HUES64 (cell line): ENCODE results near the gene RPS10.
A peak's percentile ranks its signal among the peaks of the same experiment; 100 is the strongest.

Source experiments
- H3K27ac ChIP-seq: 2 replicates; pipeline ENCODE4 v1.7.0; 2013; ENCODE audit warnings: low read depth, low read length, inconsistent platforms
- H3K27me3 ChIP-seq: 2 replicates; pipeline ENCODE4 v1.6.1; 2013; ENCODE audit warnings: mild to moderate bottlenecking, low read length; ENCODE audit not compliant: insufficient read depth
- H3K36me3 ChIP-seq: 2 replicates; pipeline ENCODE4 v1.6.1; 2013; ENCODE audit warnings: mild to moderate bottlenecking, low read length; ENCODE audit not compliant: insufficient read depth
- H3K4me1 ChIP-seq: 2 replicates; pipeline ENCODE4 v1.6.1; 2013; ENCODE audit warnings: mild to moderate bottlenecking, low read length, moderate library complexity; ENCODE audit not compliant: insufficient read depth
- H3K4me3 ChIP-seq: 2 replicates; pipeline ENCODE4 v1.5.1; 2013; ENCODE audit warnings: mild to moderate bottlenecking, low read length, moderate library complexity
- H3K9ac ChIP-seq: 2 replicates; pipeline ENCODE4 v1.6.1; 2013; ENCODE audit warnings: mild to moderate bottlenecking, low read depth, low read length
- H3K9me3 ChIP-seq: 2 replicates; pipeline ENCODE4 v1.6.1; 2013; ENCODE audit warnings: low read depth, low read length; ENCODE audit not compliant: insufficient read depth
- WGBS: fragments of 150-250, 120-280 bp; methylation state at CpG from one replicate; pipeline ENCODE4 v1.1.7; 2013; ENCODE audit warnings: missing lambda C conversion rate; 5-methylcytosine and 5-hydroxymethylcytosine counted together

The RPS10 gene

DNA sequence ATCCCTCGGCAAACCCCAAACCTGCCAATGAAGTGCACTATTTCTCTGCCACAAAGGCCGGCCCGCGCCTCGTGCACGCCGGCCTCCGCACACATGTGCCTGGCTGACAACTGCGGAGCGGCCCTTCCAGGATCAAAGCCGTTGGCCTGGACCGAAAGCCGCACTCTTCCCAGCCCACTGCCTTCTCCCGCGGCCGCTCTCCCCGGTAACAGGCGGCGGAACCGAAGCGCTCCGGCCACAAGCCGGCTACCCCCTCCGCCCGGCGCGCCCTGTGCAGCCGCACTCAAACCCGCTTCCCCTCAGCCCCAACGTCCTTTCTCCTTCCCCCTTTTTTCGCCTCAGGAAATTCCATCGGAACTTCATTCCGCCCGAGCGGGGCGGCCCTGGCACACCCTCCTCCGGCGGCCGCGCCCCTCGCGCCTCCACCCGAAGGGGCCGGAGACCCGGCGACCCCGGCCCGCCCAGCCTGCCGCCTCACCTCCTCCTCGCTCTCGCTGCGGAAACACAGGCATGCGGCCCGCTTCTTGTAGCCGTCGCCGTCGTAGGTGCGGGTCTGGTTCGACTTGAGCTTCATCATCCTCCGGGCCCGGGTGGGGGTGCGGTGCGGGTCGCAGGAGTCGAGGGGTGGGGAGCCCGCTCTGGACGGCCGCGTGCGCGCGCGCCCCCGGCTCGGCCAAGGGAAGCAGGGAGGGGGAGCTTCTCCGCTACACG, 33.9 kb downstream of the RPS10 start:
- peak overlapping the region; percentile 63 for H3K27ac ChIP-seq
- H3K27me3 ChIP-seq, result no peaks in the 10 kb centered on the region
- H3K4me1 ChIP-seq, result peaks cover 11% of the 10 kb centered on the region; the same call in 1 of the 2 replicates
- H3K9me3 ChIP-seq, result peaks cover 11% of the 10 kb centered on the region
- H3K9ac ChIP-seq, result peak overlapping the region; percentile 81
- H3K4me3 ChIP-seq, result peak overlapping the region; percentile 74
- WGBS, result under 1% methylated on average over 78 of the region's 78 CpGs
- H3K36me3 ChIP-seq, result no peaks in the 10 kb centered on the region

DNA sequence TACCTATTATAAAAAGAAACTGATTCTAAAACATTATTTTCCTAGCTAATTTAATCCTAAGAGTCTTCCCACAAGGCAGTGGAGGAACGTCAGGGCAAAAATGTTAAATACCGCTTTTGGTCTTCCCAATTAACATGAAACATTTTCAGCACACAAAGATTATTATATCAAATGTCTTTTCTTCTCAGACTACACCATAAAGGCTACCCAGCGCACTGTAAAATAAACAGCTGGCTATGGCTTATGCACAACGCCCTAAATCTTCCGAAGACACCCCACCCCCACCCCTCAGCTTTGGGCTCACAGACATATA, 34.4 kb downstream of the RPS10 start:
- H3K9me3 ChIP-seq, result peaks cover 8% of the 10 kb centered on the region
- H3K27ac ChIP-seq, result peak overlapping the region; percentile 63; the same call in 1 of the 2 replicates
- no peaks in the 10 kb centered on the region for H3K36me3 ChIP-seq
- H3K27me3 ChIP-seq, result no peaks in the 10 kb centered on the region
- peaks cover 15% of the 10 kb centered on the region for H3K4me1 ChIP-seq
- H3K4me3 ChIP-seq, result peak overlapping the region; percentile 74
- 1% methylated on average over 5 of the region's 5 CpGs for WGBS
- H3K9ac ChIP-seq, result peak overlapping the region; percentile 81

GRCh38 chr6:34390531-34391472, 35.1 kb downstream of the RPS10 start:
- no peak overlapping the region for H3K27ac ChIP-seq
- 33% methylated on average over 12 of the region's 14 CpGs for WGBS
- H3K4me3 ChIP-seq, result peak overlapping the region; percentile 74
- peaks cover 22% of the 10 kb centered on the region for H3K4me1 ChIP-seq
- H3K27me3 ChIP-seq, result no peaks in the 10 kb centered on the region
- peaks cover 2% of the 10 kb centered on the region; the same call in 1 of the 2 replicates for H3K9me3 ChIP-seq
- peak overlapping the region; percentile 81 for H3K9ac ChIP-seq
- no peaks in the 10 kb centered on the region for H3K36me3 ChIP-seq

- Histone ChIP-seq H3K27me3 (no peaks in the 10 kb centered on the region), H3K9ac (no peak overlapping the region), H3K9me3 (no peaks in the 10 kb centered on the region), H3K36me3 (no peaks in the 10 kb centered on the region), H3K27ac (no peak overlapping the region), H3K4me3 (no peak overlapping the region), H3K4me1 (peaks cover 29% of the 10 kb centered on the region)
- WGBS, result 68% methylated on average over 2 of the region's 3 CpGs
Measured at GRCh38 chr6:34389034-34389433, 36.8 kb downstream of the RPS10 start.

DNA sequence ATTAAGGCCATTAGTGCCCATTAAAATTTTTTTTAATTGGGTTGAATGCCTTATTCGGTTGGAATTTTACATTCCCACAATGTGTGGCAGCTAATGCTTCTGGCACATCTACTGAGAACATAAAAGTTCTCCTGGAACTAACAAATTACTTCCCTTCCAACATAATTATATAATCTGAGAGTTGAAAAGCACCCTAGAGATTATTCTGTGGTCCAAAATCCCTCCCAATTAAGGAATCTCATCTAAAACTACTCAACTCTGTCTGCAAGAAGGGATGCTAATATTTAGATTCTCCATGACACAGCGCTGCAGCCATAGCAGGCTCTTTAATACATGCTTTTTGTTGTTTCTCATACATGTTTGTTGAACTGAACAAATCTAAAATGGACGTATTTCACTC, 37.4 kb downstream of the RPS10 start:
- 94% methylated on average over 3 of the region's 3 CpGs for WGBS
- Histone ChIP-seq H3K4me1 (peaks cover 34% of the 10 kb centered on the region), H3K27me3 (no peaks in the 10 kb centered on the region), H3K4me3 (no peak overlapping the region), H3K9me3 (no peaks in the 10 kb centered on the region), H3K9ac (no peak overlapping the region), H3K36me3 (no peaks in the 10 kb centered on the region), H3K27ac (no peak overlapping the region)

DNA sequence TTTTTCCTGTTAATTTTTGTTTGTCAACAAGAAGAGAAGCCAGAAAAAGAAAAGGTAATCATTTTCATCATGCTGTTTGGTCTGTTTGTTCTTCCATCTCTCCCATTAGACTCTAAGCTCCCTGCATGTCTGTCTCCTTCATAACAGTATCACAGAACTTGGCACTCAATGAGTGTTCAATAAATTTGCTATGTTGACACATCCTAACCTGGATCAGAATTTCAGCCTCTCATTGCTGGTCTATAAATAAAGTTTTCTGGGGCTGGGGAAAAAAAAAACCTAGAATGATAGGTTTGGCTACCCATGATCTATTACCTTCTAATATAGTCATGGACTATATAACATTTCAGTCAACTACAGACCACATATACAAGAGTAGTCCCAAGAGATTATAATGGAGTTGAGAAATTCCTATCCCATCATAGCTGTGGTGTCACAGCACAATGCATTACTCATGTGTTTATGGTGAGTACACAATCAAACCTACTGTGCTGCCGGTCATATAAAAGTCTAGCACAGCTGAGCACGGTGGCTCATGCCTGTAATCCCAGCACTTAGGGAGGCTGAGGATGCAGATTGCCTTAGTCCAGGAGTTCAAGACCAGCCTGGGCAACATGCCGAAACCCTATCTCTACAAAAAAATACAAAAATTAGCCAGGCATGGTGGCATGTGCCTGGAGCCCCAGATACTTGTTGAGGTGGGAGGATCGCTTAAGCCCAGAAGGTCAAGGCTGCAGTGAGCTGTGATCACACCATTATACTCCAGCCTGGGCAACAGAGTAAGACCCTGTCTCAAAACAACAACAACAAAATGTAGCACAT, 39.3 kb downstream of the RPS10 start:
- no peak overlapping the region for H3K9ac ChIP-seq
- H3K27me3 ChIP-seq, result no peaks in the 10 kb centered on the region
- H3K36me3 ChIP-seq, result no peaks in the 10 kb centered on the region
- 95% methylated on average over 4 of the region's 4 CpGs for WGBS
- H3K4me1 ChIP-seq, result peaks cover 34% of the 10 kb centered on the region
- H3K9me3 ChIP-seq, result no peaks in the 10 kb centered on the region
- peak overlapping the region; percentile 45; the same call in 1 of the 2 replicates for H3K27ac ChIP-seq
- no peak overlapping the region for H3K4me3 ChIP-seq

- peak overlapping the region; percentile 45; the same call in 1 of the 2 replicates for H3K27ac ChIP-seq
- no peak overlapping the region for H3K9ac ChIP-seq
- H3K9me3 ChIP-seq, result no peaks in the 10 kb centered on the region
- H3K27me3 ChIP-seq, result no peaks in the 10 kb centered on the region
- H3K4me3 ChIP-seq, result no peak overlapping the region
- 77% methylated on average over 3 of the region's 3 CpGs for WGBS
- H3K4me1 ChIP-seq, result peaks cover 30% of the 10 kb centered on the region
- no peaks in the 10 kb centered on the region for H3K36me3 ChIP-seq
Measured at GRCh38 chr6:34385793-34386195, 40.1 kb downstream of the RPS10 start.

DNA sequence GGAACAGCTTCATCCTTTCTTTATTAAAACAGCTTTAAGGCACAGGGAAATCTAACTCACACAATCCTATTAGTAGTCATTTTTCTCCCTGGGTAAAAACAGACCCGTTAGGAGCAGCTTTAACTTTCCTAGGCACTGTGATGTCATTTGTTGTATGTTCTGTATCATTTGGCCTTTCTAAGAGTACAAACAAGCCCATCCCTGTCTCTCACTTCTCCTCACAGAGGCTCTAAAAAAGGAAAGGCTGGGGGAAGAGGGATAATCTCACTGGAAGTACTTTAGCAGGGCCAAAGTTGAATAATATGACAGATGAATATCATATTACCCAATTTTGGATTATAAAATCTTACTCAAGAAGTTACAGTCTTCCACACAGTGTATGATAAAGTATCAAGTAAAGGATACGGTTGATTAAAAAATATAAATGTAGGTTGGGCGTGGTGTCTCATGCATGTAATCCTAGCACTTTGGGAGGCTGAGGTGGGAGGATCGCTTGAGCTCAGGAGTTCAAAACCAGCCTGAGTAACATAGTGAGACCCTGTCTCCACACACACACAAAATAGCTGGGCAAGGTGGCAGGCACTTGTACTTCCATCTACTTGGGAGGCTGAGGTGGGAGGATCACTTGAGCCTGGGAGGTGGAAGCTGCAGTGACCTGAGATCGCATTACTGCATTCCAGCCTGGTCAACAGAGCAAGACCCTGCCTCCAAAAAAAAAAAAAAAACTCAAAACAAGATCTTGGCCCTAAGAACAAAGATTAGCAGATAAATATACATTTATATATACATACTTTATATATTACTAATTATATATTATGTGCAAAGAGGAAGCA, 41.3 kb downstream of the RPS10 start:
- H3K9ac ChIP-seq, result no peak overlapping the region
- no peak overlapping the region for H3K27ac ChIP-seq
- no peaks in the 10 kb centered on the region for H3K9me3 ChIP-seq
- H3K27me3 ChIP-seq, result no peaks in the 10 kb centered on the region
- H3K36me3 ChIP-seq, result no peaks in the 10 kb centered on the region
- peaks cover 23% of the 10 kb centered on the region for H3K4me1 ChIP-seq
- H3K4me3 ChIP-seq, result no peak overlapping the region
- WGBS, result 94% methylated on average over 4 of the region's 5 CpGs

GRCh38 chr6:34383656-34384320, 42.1 kb downstream of the RPS10 start:
- H3K27ac ChIP-seq, result no peak overlapping the region
- H3K4me1 ChIP-seq, result peaks cover 23% of the 10 kb centered on the region

DNA sequence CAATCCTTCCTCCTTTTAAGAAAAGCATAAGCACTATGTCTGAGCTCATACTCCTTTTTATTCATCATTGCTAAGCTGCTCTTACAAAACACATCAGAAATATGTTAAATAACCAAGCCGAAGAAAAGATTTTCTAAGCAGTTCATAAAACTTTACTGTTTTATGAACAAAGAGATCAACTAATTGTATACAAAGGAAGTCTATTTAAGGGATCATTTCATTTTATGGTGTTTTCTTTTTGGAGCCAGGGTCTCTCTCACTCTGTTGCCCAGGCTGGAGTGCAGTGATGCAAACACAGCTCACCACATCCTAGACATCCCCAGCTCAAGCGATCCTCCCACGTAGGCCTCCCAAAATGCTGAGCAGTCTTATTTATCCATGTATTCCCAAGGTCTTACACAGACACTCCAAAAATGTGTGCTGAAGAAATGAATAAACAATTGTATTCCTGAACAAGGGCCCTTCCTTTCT, 42.7 kb downstream of the RPS10 start:
- Histone ChIP-seq H3K27ac (no peak overlapping the region), H3K9ac (no peak overlapping the region), H3K27me3 (no peaks in the 10 kb centered on the region), H3K4me1 (peaks cover 23% of the 10 kb centered on the region), H3K9me3 (no peaks in the 10 kb centered on the region), H3K4me3 (no peak overlapping the region), H3K36me3 (no peaks in the 10 kb centered on the region)
- 93% methylated on average over 3 of the region's 3 CpGs for WGBS

More at GRCh38 chr6:34383656-34384320, 42.1 kb downstream of the RPS10 start:
- Histone ChIP-seq H3K9me3 (no peaks in the 10 kb centered on the region), H3K27me3 (no peaks in the 10 kb centered on the region), H3K36me3 (no peaks in the 10 kb centered on the region), H3K9ac (no peak overlapping the region), H3K4me3 (no peak overlapping the region)
- 85% methylated on average over 5 of the region's 6 CpGs for WGBS
